ENCODE results near the gene TOX2.

Gene TOX2

GRCh38 chr20:43904827-43905177, 9.8 kb upstream of the TOX2 start:
- Histone ChIP-seq H3K27ac (ENCODE audit: low read length) (no peak overlapping the region), H3K27me3 (ENCODE audit: low read depth, low read length) (no peaks in the 10 kb centered on the region), H3K9me3 (ENCODE audit: insufficient read depth, low read length) (peaks cover 12% of the 10 kb centered on the region), H3K4me3 (ENCODE audit: low read length) (no peak overlapping the region), H3K4me1 (ENCODE audit: low read length) (peaks cover 12% of the 10 kb centered on the region), H3K36me3 (replicated peaks; ENCODE audit: low read depth, low read length) (peaks cover 22% of the 10 kb centered on the region), H4K20me1 (ENCODE audit: insufficient read depth, low read length) (no peaks in the 10 kb centered on the region), H2AFZ (ENCODE audit: low read depth, low read length) (no peak overlapping the region), H3K9ac (ENCODE audit: low read length) (no peak overlapping the region), H3K79me2 (ENCODE audit: low read length) (no peaks in the 10 kb centered on the region), H3K4me2 (ENCODE audit: low read length) (no peak overlapping the region)
- no peak for TF ChIP-seq EZH2phosphoT487 (IDR thresholded peaks at IDR 0.05; ENCODE audit: low read depth)
- no peak for TF ChIP-seq CTCF (IDR thresholded peaks at IDR 0.05; ENCODE audit: low read depth, low read length)

- peaks cover 29% of the 10 kb centered on the region for H3K4me1 ChIP-seq (ENCODE audit: low read length)
- H3K27me3 ChIP-seq (ENCODE audit: low read depth, low read length): no peaks in the 10 kb centered on the region
- no peak overlapping the region for H3K27ac ChIP-seq (ENCODE audit: low read length)
- H2AFZ ChIP-seq (ENCODE audit: low read depth, low read length): no peak overlapping the region
- H4K20me1 ChIP-seq (ENCODE audit: insufficient read depth, low read length): no peaks in the 10 kb centered on the region
- no peaks in the 10 kb centered on the region for H3K79me2 ChIP-seq (ENCODE audit: low read length)
- peaks cover 12% of the 10 kb centered on the region for H3K9me3 ChIP-seq (ENCODE audit: insufficient read depth, low read length)
- H3K4me3 ChIP-seq (ENCODE audit: low read length): no peak overlapping the region
- H3K36me3 ChIP-seq (replicated peaks; ENCODE audit: low read depth, low read length): peaks cover 18% of the 10 kb centered on the region
- no peak overlapping the region for H3K9ac ChIP-seq (ENCODE audit: low read length)
- TF ChIP-seq CTCF (IDR thresholded peaks at IDR 0.05; ENCODE audit: low read depth, low read length) (no peak), EZH2phosphoT487 (IDR thresholded peaks at IDR 0.05; ENCODE audit: low read depth) (no peak)
- H3K4me2 ChIP-seq (ENCODE audit: low read length): no peak overlapping the region
These were observed 8.1 kb upstream of the TOX2 start for GRCh38 chr20:43906505-43907034.

GRCh38 chr20:43909211-43909610, 5.4 kb upstream of the TOX2 start:
- Histone ChIP-seq H2AFZ (ENCODE audit: low read depth, low read length) (peak overlapping the region; percentile 30; the same call in 1 of the 2 replicates), H3K79me2 (ENCODE audit: low read length) (no peaks in the 10 kb centered on the region), H3K4me3 (ENCODE audit: low read length) (peak overlapping the region; percentile 13; the same call in 1 of the 2 replicates), H3K27me3 (ENCODE audit: low read depth, low read length) (no peaks in the 10 kb centered on the region), H3K4me2 (ENCODE audit: low read length) (peak overlapping the region; percentile 44), H3K36me3 (replicated peaks; ENCODE audit: low read depth, low read length) (peaks cover 33% of the 10 kb centered on the region), H3K9me3 (ENCODE audit: insufficient read depth, low read length) (peaks cover 26% of the 10 kb centered on the region), H4K20me1 (ENCODE audit: insufficient read depth, low read length) (no peaks in the 10 kb centered on the region), H3K4me1 (ENCODE audit: low read length) (peaks cover 36% of the 10 kb centered on the region), H3K27ac (ENCODE audit: low read length) (peak overlapping the region; percentile 81), H3K9ac (ENCODE audit: low read length) (peak overlapping the region; percentile 32; the same call in 1 of the 2 replicates)
- TF ChIP-seq EZH2phosphoT487 (IDR thresholded peaks at IDR 0.05; ENCODE audit: low read depth): no peak
- TF ChIP-seq CTCF (IDR thresholded peaks at IDR 0.05; ENCODE audit: low read depth, low read length): no peak

- peak overlapping the region; percentile 81 for H3K27ac ChIP-seq (ENCODE audit: low read length)
- peak overlapping the region; percentile 30; the same call in 1 of the 2 replicates for H2AFZ ChIP-seq (ENCODE audit: low read depth, low read length)
- H3K36me3 ChIP-seq (replicated peaks; ENCODE audit: low read depth, low read length): peaks cover 33% of the 10 kb centered on the region
- peak overlapping the region; percentile 27 for H3K4me3 ChIP-seq (ENCODE audit: low read length)
- no peaks in the 10 kb centered on the region for H3K79me2 ChIP-seq (ENCODE audit: low read length)
- H3K27me3 ChIP-seq (ENCODE audit: low read depth, low read length): no peaks in the 10 kb centered on the region
- peaks cover 37% of the 10 kb centered on the region for H3K4me1 ChIP-seq (ENCODE audit: low read length)
- peak overlapping the region; percentile 44 for H3K4me2 ChIP-seq (ENCODE audit: low read length)
- no peaks in the 10 kb centered on the region for H4K20me1 ChIP-seq (ENCODE audit: insufficient read depth, low read length)
- H3K9ac ChIP-seq (ENCODE audit: low read length): peak overlapping the region; percentile 34; the same call in 1 of the 2 replicates
- H3K9me3 ChIP-seq (ENCODE audit: insufficient read depth, low read length): peaks cover 26% of the 10 kb centered on the region
- TF ChIP-seq CTCF (IDR thresholded peaks at IDR 0.05; ENCODE audit: low read depth, low read length): no peak
- no peak for TF ChIP-seq EZH2phosphoT487 (IDR thresholded peaks at IDR 0.05; ENCODE audit: low read depth)
These were observed 4.9 kb upstream of the TOX2 start for GRCh38 chr20:43909720-43910119.
